Astrocyte (in vitro differentiated cells and primary cell): ENCODE measurements around the gene GOLIM4.

Experiments used
- CTCF ChIP-seq: IDR thresholded peaks from 2 replicates; pipeline ENCODE4 v1.5.1; 2011; ENCODE audit warnings: low read depth, mild to moderate bottlenecking, inconsistent platforms, low read length, moderate library complexity; ENCODE audit not compliant: insufficient read depth
- EZH2 ChIP-seq: IDR thresholded peaks from 2 replicates; pipeline ENCODE4 v1.6.1; 2012; ENCODE audit warnings: mild to moderate bottlenecking, low read length, inconsistent platforms; ENCODE audit not compliant: insufficient read depth

- TF ChIP-seq CTCF, result no peak
- TF ChIP-seq EZH2, result no peak
These were observed 117.7 kb downstream of the GOLIM4 start for GRCh38 chr3:167978071-167978470.
